Placental epithelial cell (primary cell): ENCODE results near the gene FGF4. TPM values are rescaled to one million over a fixed set of nuclear protein-coding genes. Genes with fewer than 3 reads are reported as not detected.

Experiments used
- total RNA-seq: library from RNA; depleted of rRNA; stranded (reverse); fragments of >200 nt; gene quantifications from 2 replicates; pipeline ENCODE4 v1.2.3, GENCODE V29; 2012

FGF4 gene
- not detected in 2 replicates for total RNA-seq

GRCh38 chr11:69775163-69775755 is at the start of gene FGF4:
FGF4 (minus strand) TSS chr11:69775341; CDS start chr11:69775084, 257 bp downstream.

GRCh38 chr11:69818603-69819441 is 43.7 kb upstream of the FGF4 start, which contains the start of gene FGF3:
FGF3 (minus strand) TSS chr11:69819416; CDS start chr11:69818933, 483 bp downstream.

Other genes starting within 250 kb of the FGF4 start
- 81.3 and 297 TPM in 2 replicates for gene CCND1, start 134.2 kb downstream of the FGF4 start, total RNA-seq
- gene LTO1, start 100.0 kb downstream of the FGF4 start, total RNA-seq = 17.3 and 19.4 TPM in 2 replicates
- gene FGF19, start 71.3 kb downstream of the FGF4 start, total RNA-seq = not detected in 2 replicates
- not detected in 2 replicates for gene FGF3, start 44.1 kb upstream of the FGF4 start, total RNA-seq